HepG2 (cell line): Measurements from ENCODE around the gene ORMDL3. TPM values are rescaled to one million over a fixed set of nuclear protein-coding genes. Genes with fewer than 3 reads are reported as not detected.

Experiments
- ATAC-seq: fragments of 200-7000 bp; cut with Tn5 transposase; 3 replicates; pipeline ENCODE4 v1.9.1; 2020; ENCODE audit warnings: mild to moderate bottlenecking, moderate library complexity
- BruUV-seq: library from RNA; stranded (reverse); fragments of 400-500 nt; replicated peaks from 2 replicates; lab custom pipeline; 2021; lab: Mats Ljungman, UMichigan
- CTCF ChIA-PET: fragments of 300-600 bp; formaldehyde crosslinking; extraction: SDS; loops from one replicate; lab custom pipeline; 2021; ENCODE audit warnings: low total read pairs, inconsistent platforms, low intra/inter-chr PET ratio; lab: Yijun Ruan, JAX
- POLR2A ChIA-PET: fragments of 350-600 bp; sonication (Branson Sonifier 250); formaldehyde crosslinking; loops from one replicate; lab custom pipeline; 2020; ENCODE audit warnings: antibody characterized with exemption, inconsistent platforms; lab: Yijun Ruan, JAX
- DNase-seq: peaks from one replicate; pipeline ENCODE4 v3.0.0-alpha.2; 2015; ENCODE audit warnings: low spot score
- FAIRE-seq: peaks from 3 replicates; lab custom pipeline; 2011; peaks lifted over from hg19 to GRCh38; lab: Jason Lieb, UNC
- H2AFZ ChIP-seq: one replicate; pipeline ENCODE4 v1.6.1; 2011; ENCODE audit warnings: low read length, inconsistent platforms
- H3K27ac ChIP-seq: fragments of 300-600 bp; 3 replicates; pipeline ENCODE4 v1.8.0; 2011; ENCODE audit warnings: mixed run types, mild to moderate bottlenecking, mixed read lengths, low read length, inconsistent platforms; ENCODE audit not compliant: insufficient read depth; ENCODE audit errors: extremely low read length
- H3K27me3 ChIP-seq, 2 experiments: fragments of 200-600 bp in 1 of 2; 2 replicates in 1 of 2; 3 replicates in 1 of 2; pipeline versions ENCODE4 v1.6.0 to v1.8.0; 2011; ENCODE audit warnings: low read length in 2 of 2, mild to moderate bottlenecking in 2 of 2, moderate library complexity in 2 of 2, inconsistent platforms in 1 of 2; ENCODE audit not compliant: insufficient read depth in 2 of 2, control insufficient read depth in 1 of 2
- H3K36me3 ChIP-seq, 2 experiments: fragments of 200-600 bp in 1 of 2; replicated peaks in 1 of 2; 2 replicates in 1 of 2; 3 replicates in 1 of 2; pipeline versions ENCODE4 v1.5.1 to v1.8.0; 2011; ENCODE audit warnings: low read length in 2 of 2, inconsistent platforms in 1 of 2; ENCODE audit not compliant: insufficient read depth in 2 of 2, control insufficient read depth in 1 of 2
- H3K4me1 ChIP-seq: 2 replicates; pipeline ENCODE4 v1.5.1; 2012; ENCODE audit warnings: low read length, inconsistent platforms; ENCODE audit not compliant: insufficient read depth
- H3K4me2 ChIP-seq: 2 replicates; pipeline ENCODE4 v1.6.0; 2011; ENCODE audit warnings: low read depth, low read length, inconsistent platforms
- H3K4me3 ChIP-seq, 3 experiments: fragments of 200-600 bp in 1 of 3; sonication (generic), shearing (Covaris generic) in 1 of 3; replicated peaks in 1 of 3; 2 replicates each; pipeline ENCODE4 v1.5.1; 2011 to 2016; ENCODE audit warnings: low read length in 3 of 3, inconsistent platforms in 2 of 3, low read depth in 2 of 3, mild to moderate bottlenecking in 2 of 3, control low read depth in 1 of 3, mixed read lengths in 1 of 3; ENCODE audit not compliant: insufficient read depth in 1 of 3
- H3K79me2 ChIP-seq: one replicate; pipeline ENCODE4 v1.6.1; 2011; ENCODE audit warnings: low read length, inconsistent platforms; ENCODE audit not compliant: insufficient read depth
- H3K9ac ChIP-seq: 2 replicates; pipeline ENCODE4 v1.6.0; 2011; ENCODE audit warnings: mild to moderate bottlenecking, low read depth, low read length, inconsistent platforms; ENCODE audit not compliant: insufficient read depth
- H3K9me3 ChIP-seq: 2 replicates; pipeline ENCODE4 v1.5.1; 2012; ENCODE audit warnings: mild to moderate bottlenecking, low read length
- H4K20me1 ChIP-seq: 2 replicates; pipeline ENCODE4 v1.6.0; 2011; ENCODE audit warnings: inconsistent platforms, mild to moderate bottlenecking, low read length, moderate library complexity; ENCODE audit not compliant: insufficient read depth
- GLI4 ChIP-seq: sonication (generic); formaldehyde crosslinking; IDR thresholded peaks from 2 replicates; pipeline ENCODE4 v1.5.1; 2020; ENCODE audit warnings: missing genetic modification reagents, mild to moderate bottlenecking, moderate library complexity, borderline replicate concordance
- NR2F1 ChIP-seq, 2 experiments: fragments of 450-650 bp in 1 of 2; formaldehyde crosslinking in 1 of 2; IDR thresholded peaks; 2 replicates each; pipeline versions ENCODE4 v1.5.0 to v1.6.1; 2016 to 2020; ENCODE audit warnings: mild to moderate bottlenecking in 1 of 2, missing compliant biosample characterization in 1 of 2, missing genetic modification reagents in 1 of 2, moderate library complexity in 1 of 2
- POGZ ChIP-seq: sonication (generic); formaldehyde crosslinking; IDR thresholded peaks from 2 replicates; pipeline ENCODE4 v1.4.0; 2020; ENCODE audit warnings: mild to moderate bottlenecking, missing genetic modification reagents
- RFX5 ChIP-seq: IDR thresholded peaks from 2 replicates; pipeline ENCODE4 v1.6.1; 2011; ENCODE audit warnings: low read depth, low read length, improper control_type of control experiment
- RNF219 ChIP-seq: sonication (generic); formaldehyde crosslinking; IDR thresholded peaks from 2 replicates; pipeline ENCODE4 v1.5.0; 2020; ENCODE audit warnings: mild to moderate bottlenecking, missing genetic modification reagents
- SIN3B ChIP-seq: fragments of 150-350 bp; IDR thresholded peaks from 2 replicates; pipeline ENCODE4 v1.6.1; 2014; ENCODE audit warnings: low read length
- YEATS4 ChIP-seq: sonication (generic); formaldehyde crosslinking; IDR thresholded peaks from 2 replicates; pipeline ENCODE4 v1.4.0; 2020; ENCODE audit warnings: missing genetic modification reagents, borderline replicate concordance
- YY1 ChIP-seq: IDR thresholded peaks from 2 replicates; pipeline ENCODE4 v1.6.1; 2011; ENCODE audit warnings: low read length, low read depth, moderate library complexity, mild to moderate bottlenecking; ENCODE audit not compliant: insufficient read depth, insufficient replicate concordance
- ZEB1 ChIP-seq: IDR thresholded peaks from 2 replicates; pipeline ENCODE4 v1.6.1; 2012; ENCODE audit warnings: mild to moderate bottlenecking, low read depth, inconsistent platforms; ENCODE audit not compliant: insufficient replicate concordance
- ZFP90 ChIP-seq: sonication (generic); formaldehyde crosslinking; IDR thresholded peaks from 2 replicates; pipeline ENCODE4 v1.8.0; 2022; ENCODE audit warnings: missing genetic modification reagents, mild to moderate bottlenecking, inconsistent platforms, borderline replicate concordance
- ZFP91 ChIP-seq: sonication (generic); formaldehyde crosslinking; IDR thresholded peaks from 2 replicates; pipeline ENCODE4 v1.9.0; 2022; ENCODE audit warnings: missing genetic modification reagents, mild to moderate bottlenecking, borderline replicate concordance
- ZIK1 ChIP-seq: sonication (generic); formaldehyde crosslinking; IDR thresholded peaks from 2 replicates; pipeline ENCODE4 v1.5.0; 2020; ENCODE audit warnings: mild to moderate bottlenecking, low read depth, missing genetic modification reagents, borderline replicate concordance
- ZNF501 ChIP-seq: sonication (generic); formaldehyde crosslinking; IDR thresholded peaks from 2 replicates; pipeline ENCODE4 v1.5.1; 2020; ENCODE audit warnings: mild to moderate bottlenecking, moderate library complexity, missing genetic modification reagents
- ZNF576 ChIP-seq: sonication (generic); formaldehyde crosslinking; IDR thresholded peaks from 2 replicates; pipeline ENCODE4 v1.4.0; 2020; ENCODE audit warnings: mild to moderate bottlenecking, missing genetic modification reagents
- ZNF598 ChIP-seq: sonication (generic); formaldehyde crosslinking; IDR thresholded peaks from 2 replicates; pipeline ENCODE4 v1.5.1; 2020; ENCODE audit warnings: mild to moderate bottlenecking, missing genetic modification reagents, borderline replicate concordance
- ZSCAN12 ChIP-seq: sonication (generic); formaldehyde crosslinking; IDR thresholded peaks from 2 replicates; pipeline ENCODE4 v1.9.0; 2021; ENCODE audit warnings: mild to moderate bottlenecking, missing genetic modification reagents
- WGBS: methylation state at CpG from one replicate; pipeline ENCODE4 v1.1.6; 2017; ENCODE audit warnings: low lambda C conversion rate; 5-methylcytosine and 5-hydroxymethylcytosine counted together
- in situ Hi-C: cut with HindIII; loops from 2 replicates; pipeline ENCODE4 v1.10.0; 2017; ENCODE audit warnings: low pct_unique_long_range_greater_than_20kb; ENCODE audit not compliant: extremely low pct_ligation_motif_present
- intact Hi-C: fragments of 100-400 bp; cut with micrococcal nuclease; formaldehyde crosslinking; loops from one replicate; pipeline ENCODE4 v1.10.0; 2022; ENCODE audit not compliant: unreplicated experiment
- polyA plus RNA-seq, 8 experiments: library from polyadenylated mRNA; depleted of rRNA in 3 of 8; stranded (reverse) in 7 of 8; unstranded in 1 of 8; fragments of >200 nt; fragmentation: Illumina TruSeq in 4 of 8; extraction: Trizol in 4 of 8; gene quantifications; 2 replicates each; pipeline versions ENCODE4 v1.2.1 to v1.2.3, GENCODE V29; 2011 to 2016; ENCODE audit warnings: low read depth in 4 of 8, missing spikeins in 1 of 8, mixed read lengths in 1 of 8; ENCODE audit not compliant: insufficient read depth in 1 of 8
- total RNA-seq, 5 experiments: library from RNA; depleted of rRNA; stranded (reverse); fragments of >200 nt; fragmentation: Illumina TruSeq; extraction: Trizol; gene quantifications; 2 replicates each; pipeline ENCODE4 v1.2.3, GENCODE V29; 2016; ENCODE audit warnings: low read depth in 1 of 5
- TF ChIP-seq, protein P1 (sequence below): IDR thresholded peaks from 2 replicates; pipeline ENCODE4 v1.6.1; 2016; ENCODE audit warnings: missing biosample characterization, missing genetic modification reagents, low read depth

The ORMDL3 gene
- total and polyA plus RNA-seq, 2 of the 13 experiments (the other 11 are each of a cell fraction or from before 2014, with no cell fraction given): 181 to 384 TPM

DNA sequence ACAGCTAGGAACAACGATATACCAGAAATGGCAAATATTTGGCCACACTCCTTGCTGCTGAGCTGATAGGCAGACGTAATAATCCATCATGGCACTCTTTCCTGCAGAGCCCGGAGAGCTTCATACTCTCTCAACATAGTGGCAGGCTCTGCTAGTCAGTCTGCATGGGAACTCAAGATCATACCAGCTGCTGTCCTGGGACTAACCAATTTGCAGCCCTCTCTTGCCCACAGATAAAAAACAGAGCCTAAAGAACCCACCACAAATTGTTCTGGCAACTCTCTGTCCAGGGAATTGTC, 22.5 kb downstream of the ORMDL3 start:
- intact Hi-C loops (no loop called here), in situ Hi-C loops (no loop called here)
- 0% methylated on average over 2 of the region's 3 CpGs for WGBS
- H3K36me3 ChIP-seq: no peaks in the 10 kb centered on the region
- H4K20me1 ChIP-seq: no peaks in the 10 kb centered on the region
- H3K27ac ChIP-seq: peak overlapping the region; percentile 73
- POLR2A ChIA-PET: interaction anchor here (0.6 to 2.2 kb wide), 17 partner anchors 8 to 705 kb away, joined by 3 to 47 read pairs (median 4); partner anchors contain the start of genes LRRC3C, ORMDL3, PSMD3 and RPL19
- H3K9me3 ChIP-seq: no peaks in the 10 kb centered on the region
- H3K4me2 ChIP-seq: peak overlapping the region; percentile 74
- peak overlapping the region; percentile 38 for H2AFZ ChIP-seq
- H3K27me3 ChIP-seq: no peaks in the 10 kb centered on the region
- peak overlapping the region; percentile 31 for H3K9ac ChIP-seq
- peaks cover 24% of the 10 kb centered on the region for H3K4me1 ChIP-seq
- peak overlapping the region in 1 of 3 experiments; percentile 45; a peak in 1 of 6 replicates for H3K4me3 ChIP-seq
- CTCF ChIA-PET: no interaction called here
- ATAC-seq (peak; percentile 84), DNase-seq (no peak), FAIRE-seq (no peak)
- H3K79me2 ChIP-seq: no peaks in the 10 kb centered on the region
- BruUV-seq: no TSS peak
- TF ChIP-seq, protein P1, sequence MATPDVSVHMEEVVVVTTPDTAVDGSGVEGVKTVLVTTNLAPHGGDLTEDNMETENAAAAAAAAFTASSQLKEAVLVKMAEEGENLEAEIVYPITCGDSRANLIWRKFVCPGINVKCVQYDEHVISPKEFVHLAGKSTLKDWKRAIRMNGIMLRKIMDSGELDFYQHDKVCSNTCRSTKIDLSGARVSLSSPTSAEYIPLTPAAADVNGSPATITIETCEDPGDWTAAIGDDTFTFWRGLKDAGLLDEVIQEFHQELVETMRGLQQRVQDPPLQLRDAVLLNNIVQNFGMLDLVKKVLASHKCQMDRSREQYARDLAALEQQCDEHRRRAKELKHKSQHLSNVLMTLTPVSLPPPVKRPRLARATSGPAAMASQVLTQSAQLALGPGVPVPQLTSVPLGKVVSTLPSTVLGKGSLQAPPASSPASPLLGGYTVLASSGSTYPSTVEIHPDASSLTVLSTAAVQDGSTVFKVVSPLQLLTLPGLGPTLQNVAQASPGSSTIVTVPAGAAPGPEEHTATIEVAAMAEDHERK (CRISPR knock-in tag): no peak
- TF ChIP-seq YY1: peak; percentile 3
- TF ChIP-seq ZFP90 (CRISPR knock-in tag): no peak
- TF ChIP-seq ZEB1: peak; percentile 4
- 0 out of 2 replicates have a peak, but pooled peaks have one; percentile 14 for TF ChIP-seq YEATS4 (CRISPR knock-in tag)
- TF ChIP-seq ZNF598: no peak
- TF ChIP-seq POGZ: peak; percentile 8; the same call in 1 of the 2 replicates
- no peak for TF ChIP-seq RFX5
- TF ChIP-seq GLI4 (CRISPR knock-in tag): peak; percentile 58; the same call in 1 of the 2 replicates
- peak; percentile 47; the same call in 1 of the 2 replicates for TF ChIP-seq ZNF501 (CRISPR knock-in tag)
- TF ChIP-seq SIN3B: no peak
- TF ChIP-seq ZSCAN12 (CRISPR knock-in tag): no peak
- no peak for TF ChIP-seq ZNF576
- TF ChIP-seq ZFP91: 0 out of 2 replicates have a peak, but pooled peaks have one; percentile 6
- no peak for TF ChIP-seq RNF219
- TF ChIP-seq ZIK1 (CRISPR knock-in tag): no peak
- TF ChIP-seq NR2F1 (CRISPR knock-in tag; IDR thresholded peaks at IDR 0.05): 0 out of 4 replicates have a peak, but pooled peaks of 1 of the 2 experiments have one; percentile 16
